IMR-90 (cell line): Measurements from ENCODE around the gene PARP3. TPM values are rescaled to one million over a fixed set of nuclear protein-coding genes. Genes with fewer than 3 reads are reported as not detected.

Source experiments
- ATAC-seq: fragments of 200-7000 bp; cut with Tn5 transposase; 2 replicates; pipeline ENCODE4 v1.9.1; 2020; ENCODE audit warnings: low read depth, mild to moderate bottlenecking, moderate library complexity
- BruUV-seq: library from RNA; stranded (reverse); fragments of 400-500 nt; replicated peaks from 2 replicates; lab custom pipeline; 2021; lab: Mats Ljungman, UMichigan
- CTCF ChIA-PET: fragments of 300-600 bp; formaldehyde crosslinking; extraction: SDS; loops from one replicate; lab custom pipeline; 2021; ENCODE audit warnings: antibody characterized with exemption; lab: Yijun Ruan, JAX
- POLR2A ChIA-PET: fragments of 300-600 bp; sonication (Branson Sonifier 250); formaldehyde crosslinking; loops from one replicate; lab custom pipeline; 2022; ENCODE audit warnings: antibody characterized with exemption; ENCODE audit not compliant: unreplicated experiment; lab: Charles Lee
- DNase-seq: peaks from one replicate; pipeline ENCODE4 v3.0.0; 2013
- H2AFZ ChIP-seq: replicated peaks from 2 replicates; pipeline ENCODE3; 2013; ENCODE audit warnings: low read length, mild to moderate bottlenecking; ENCODE audit not compliant: poor library complexity
- H2AK5ac ChIP-seq: 2 replicates; pipeline ENCODE4 v1.6.1; 2013; ENCODE audit warnings: low read depth, low read length, inconsistent platforms
- H2AK9ac ChIP-seq: replicated peaks from 2 replicates; pipeline ENCODE3; 2013; ENCODE audit warnings: mild to moderate bottlenecking, low read depth, low read length, moderate library complexity; ENCODE audit not compliant: poor library complexity
- H2BK120ac ChIP-seq: 2 replicates; pipeline ENCODE4 v1.6.1; 2013; ENCODE audit warnings: low read depth, low read length, inconsistent platforms
- H2BK15ac ChIP-seq: 3 replicates; pipeline ENCODE4 v1.6.1; 2013; ENCODE audit warnings: low read depth, low read length, inconsistent platforms
- H2BK20ac ChIP-seq: 2 replicates; pipeline ENCODE4 v1.6.1; 2013; ENCODE audit warnings: low read depth, mild to moderate bottlenecking, inconsistent platforms, low read length, moderate library complexity
- H2BK5ac ChIP-seq: 2 replicates; pipeline ENCODE4 v1.6.1; 2013; ENCODE audit warnings: mild to moderate bottlenecking, low read depth, low read length, inconsistent platforms; ENCODE audit not compliant: poor library complexity, severe bottlenecking
- H3K14ac ChIP-seq: replicated peaks from 2 replicates; pipeline ENCODE4 v1.6.1; 2013; ENCODE audit warnings: low read depth, low read length, inconsistent platforms
- H3K18ac ChIP-seq: 2 replicates; pipeline ENCODE4 v1.6.1; 2013; ENCODE audit warnings: low read depth, low read length, control low read depth
- H3K23ac ChIP-seq: 2 replicates; pipeline ENCODE4 v1.6.1; 2013; ENCODE audit warnings: low read depth, low read length, inconsistent platforms
- H3K27ac ChIP-seq: 2 replicates; pipeline ENCODE4 v1.5.1; 2013; ENCODE audit warnings: mild to moderate bottlenecking, control low read depth, low read length; ENCODE audit not compliant: insufficient read depth
- H3K27me3 ChIP-seq: 2 replicates; pipeline ENCODE4 v1.6.1; 2013; ENCODE audit warnings: low read length; ENCODE audit not compliant: control insufficient read depth, insufficient read depth
- H3K36me3 ChIP-seq: 2 replicates; pipeline ENCODE4 v1.6.1; 2013; ENCODE audit warnings: low read length, mixed read lengths; ENCODE audit not compliant: control insufficient read depth, insufficient read depth
- H3K4ac ChIP-seq: 2 replicates; pipeline ENCODE4 v1.6.1; 2013; ENCODE audit warnings: low read depth, low read length, inconsistent platforms
- H3K4me1 ChIP-seq: 2 replicates; pipeline ENCODE4 v1.6.1; 2013; ENCODE audit warnings: low read length, mixed read lengths; ENCODE audit not compliant: control insufficient read depth, insufficient read depth
- H3K4me2 ChIP-seq: 2 replicates; pipeline ENCODE4 v1.6.1; 2013; ENCODE audit warnings: low read depth, mild to moderate bottlenecking, control low read depth, low read length, moderate library complexity
- H3K4me3 ChIP-seq: 2 replicates; pipeline ENCODE4 v1.5.1; 2013; ENCODE audit warnings: low read depth, mild to moderate bottlenecking, control low read depth, low read length, moderate library complexity; ENCODE audit not compliant: insufficient read depth
- H3K56ac ChIP-seq: 2 replicates; pipeline ENCODE4 v1.6.1; 2013; ENCODE audit warnings: low read length, inconsistent platforms; ENCODE audit not compliant: insufficient read depth; ENCODE audit errors: extremely low read depth
- H3K79me1 ChIP-seq, 2 experiments: 2 replicates each; pipeline ENCODE4 v1.6.1; 2013; ENCODE audit warnings: low read length in 2 of 2, inconsistent platforms in 1 of 2, low read depth in 1 of 2
- H3K9ac ChIP-seq: 2 replicates; pipeline ENCODE4 v1.6.1; 2013; ENCODE audit warnings: low read depth, low read length, control low read depth
- H3K9me1 ChIP-seq: 2 replicates; pipeline ENCODE4 v1.6.1; 2013; ENCODE audit warnings: low read length, inconsistent platforms; ENCODE audit not compliant: insufficient read depth
- H3K9me3 ChIP-seq: 2 replicates; pipeline ENCODE4 v1.6.1; 2013; ENCODE audit warnings: low read length; ENCODE audit not compliant: control insufficient read depth, insufficient read depth
- H4K20me1 ChIP-seq: 2 replicates; pipeline ENCODE4 v1.6.1; 2013; ENCODE audit warnings: low read length, inconsistent platforms; ENCODE audit not compliant: insufficient read depth
- H4K5ac ChIP-seq: 2 replicates; pipeline ENCODE4 v1.6.1; 2013; ENCODE audit warnings: mild to moderate bottlenecking, low read depth, low read length, control low read depth
- H4K8ac ChIP-seq, 2 experiments: 2 replicates each; pipeline ENCODE4 v1.6.1; 2013; ENCODE audit warnings: low read depth in 2 of 2, low read length in 2 of 2, control low read depth in 1 of 2, inconsistent platforms in 1 of 2
- H4K91ac ChIP-seq: 2 replicates; pipeline ENCODE4 v1.6.1; 2013; ENCODE audit warnings: low read depth, low read length, inconsistent platforms; ENCODE audit not compliant: insufficient read depth
- BHLHE40 ChIP-seq: fragments of 150-350 bp; IDR thresholded peaks from 2 replicates; pipeline ENCODE4 v1.6.1; 2016; ENCODE audit warnings: mild to moderate bottlenecking, low read depth, low read length
- CEBPB ChIP-seq: IDR thresholded peaks from 2 replicates; pipeline ENCODE4 v1.6.1; 2012; ENCODE audit warnings: low read depth, low read length, improper control_type of control experiment
- CHD1 ChIP-seq: IDR thresholded peaks from 2 replicates; pipeline ENCODE4 v1.6.1; 2012; ENCODE audit warnings: low read depth, low read length, improper control_type of control experiment
- FOS ChIP-seq: fragments of 150-350 bp; IDR thresholded peaks from 2 replicates; pipeline ENCODE4 v1.6.1; 2016; ENCODE audit warnings: low read depth, low read length
- MAFK ChIP-seq: IDR thresholded peaks from 2 replicates; pipeline ENCODE4 v1.6.1; 2012; ENCODE audit warnings: low read depth, low read length, improper control_type of control experiment
- MAZ ChIP-seq: IDR thresholded peaks from 2 replicates; pipeline ENCODE4 v1.6.1; 2012; ENCODE audit warnings: low read depth, mild to moderate bottlenecking, low read length, improper control_type of control experiment, moderate library complexity, borderline replicate concordance
- MXI1 ChIP-seq: IDR thresholded peaks from 2 replicates; pipeline ENCODE4 v1.6.1; 2012; ENCODE audit warnings: low read depth, mild to moderate bottlenecking, low read length, moderate library complexity, borderline replicate concordance
- NFE2L2 ChIP-seq: fragments of 150-350 bp; IDR thresholded peaks from 2 replicates; pipeline ENCODE4 v1.6.1; 2016; ENCODE audit warnings: low read depth, mild to moderate bottlenecking, low read length
- POLR2A ChIP-seq: IDR thresholded peaks from 2 replicates; pipeline ENCODE4 v1.6.1; 2012; ENCODE audit warnings: mild to moderate bottlenecking, low read depth, low read length
- RAD21 ChIP-seq: IDR thresholded peaks from 2 replicates; pipeline ENCODE4 v1.6.1; 2012; ENCODE audit warnings: low read length, improper control_type of control experiment
- RCOR1 ChIP-seq: IDR thresholded peaks from 2 replicates; pipeline ENCODE4 v1.6.1; 2012; ENCODE audit warnings: mild to moderate bottlenecking, low read length, improper control_type of control experiment; ENCODE audit not compliant: insufficient replicate concordance
- SMC3 ChIP-seq: fragments of 150-350 bp; IDR thresholded peaks from 2 replicates; pipeline ENCODE4 v1.6.1; 2016; ENCODE audit warnings: low read depth, mild to moderate bottlenecking, antibody characterized with exemption, low read length, moderate library complexity
- USF2 ChIP-seq: fragments of 150-350 bp; IDR thresholded peaks from 2 replicates; pipeline ENCODE4 v1.6.1; 2017; ENCODE audit warnings: mild to moderate bottlenecking, antibody characterized with exemption, low read length, low read depth
- WGBS, 2 experiments: methylation state at CpG; one replicate each; pipeline versions ENCODE4 v1.1.5 to v1.1.7; 2013; ENCODE audit warnings: missing lambda C conversion rate in 2 of 2; ENCODE audit not compliant: insufficient read length in 1 of 2; ENCODE audit errors: extremely low coverage in 2 of 2; 5-methylcytosine and 5-hydroxymethylcytosine counted together
- dilution Hi-C: fragments of 300-500 bp; cut with HindIII; formaldehyde crosslinking; loops from one replicate; pipeline ENCODE4 v1.14.3; 2018; ENCODE audit warnings: low sequenced_read_pairs; ENCODE audit not compliant: unreplicated experiment
- in situ Hi-C: fragments of 300-500 bp; cut with MboI; formaldehyde crosslinking; loops from 3 replicates; pipeline ENCODE4 v1.14.3; 2019; ENCODE audit warnings: low sequenced_read_pairs, inconsistent platforms, mixed read lengths
- intact Hi-C: fragments of 100-400 bp; cut with micrococcal nuclease; formaldehyde crosslinking; loops from 2 replicates; pipeline ENCODE4 v1.10.0; 2022
- polyA plus RNA-seq, 3 experiments: library from polyadenylated mRNA; depleted of rRNA; stranded (reverse); fragments of >200 nt; gene quantifications; 2 replicates each; pipeline ENCODE4 v1.2.3, GENCODE V29; 2012; ENCODE audit warnings: low replicate concordance in 1 of 3
- total RNA-seq: library from RNA; depleted of rRNA; stranded (reverse); fragments of >200 nt; gene quantifications from 2 replicates; pipeline ENCODE4 v1.2.3, GENCODE V29; 2012
- TF ChIP-seq, protein P1 (sequence below): fragments of 150-350 bp; IDR thresholded peaks from 2 replicates; pipeline ENCODE4 v1.6.1; 2016; ENCODE audit warnings: low read depth, mild to moderate bottlenecking, low read length, moderate library complexity, borderline replicate concordance
- TF ChIP-seq, protein P2 (sequence below): conservative IDR thresholded peaks from 2 replicates; pipeline ENCODE4 v1.5.1; 2012; ENCODE audit warnings: mild to moderate bottlenecking, low read depth, low read length, improper control_type of control experiment

The PARP3 gene
- total and polyA plus RNA-seq, 2 of the 4 experiments (the other 2 are of a cell fraction) = 16.3 to 22.0 TPM

DNA sequence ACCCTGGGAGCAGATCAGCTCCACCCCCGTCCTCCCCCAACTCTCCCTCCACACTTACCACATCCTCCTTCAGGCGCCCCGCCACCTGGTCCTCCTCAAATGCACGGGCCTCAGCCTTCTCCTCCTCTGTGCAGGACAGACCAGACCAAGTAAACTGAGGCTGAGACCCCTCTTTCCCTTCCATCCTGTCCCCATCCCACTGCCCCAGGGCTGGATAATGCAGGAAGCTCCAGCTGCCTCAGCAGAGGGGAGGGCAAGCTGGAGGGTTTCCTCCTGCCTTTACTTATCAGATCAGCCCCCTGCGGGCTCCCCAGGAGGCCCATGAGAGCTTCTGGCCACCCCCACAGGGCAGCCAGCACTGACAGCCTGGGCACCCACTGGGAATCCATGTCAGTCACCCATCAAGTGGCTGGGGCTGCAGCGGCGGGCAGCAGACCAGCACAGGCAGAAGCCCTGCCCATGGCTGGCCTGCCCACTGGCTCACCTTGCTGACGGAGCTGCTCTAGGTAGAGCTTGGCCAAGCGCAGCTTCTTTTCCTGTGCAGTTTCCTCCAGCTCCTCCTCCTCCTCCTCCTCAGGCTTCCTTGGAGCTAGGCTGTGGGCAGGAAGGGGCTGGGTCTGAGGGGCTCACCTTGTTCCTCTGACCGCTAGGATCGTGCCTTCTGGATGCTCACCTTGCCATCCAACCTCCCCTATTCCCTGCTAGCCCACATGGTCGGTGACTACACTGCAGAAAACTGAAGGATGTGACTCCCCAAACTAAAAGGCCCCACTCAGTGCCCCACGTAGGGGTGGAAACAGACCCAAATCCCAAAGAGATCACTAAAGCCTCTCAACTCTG lies 4.3 kb upstream of the PARP3 start:
- Histone ChIP-seq H3K9me1 (peaks cover 4% of the 10 kb centered on the region), H2AFZ (no peak overlapping the region), H3K36me3 (peaks cover 49% of the 10 kb centered on the region), H3K9me3 (no peaks in the 10 kb centered on the region), H4K20me1 (peaks cover 9% of the 10 kb centered on the region), H2BK120ac (no peak overlapping the region), H3K23ac (no peak overlapping the region), H2BK15ac (no peak overlapping the region), H3K4me3 (no peak overlapping the region), H3K9ac (no peak overlapping the region), H3K14ac (no peak overlapping the region), H2BK20ac (no peak overlapping the region), H4K8ac (no peak overlapping the region), H3K27me3 (no peaks in the 10 kb centered on the region), H2BK5ac (no peak overlapping the region), H3K4ac (no peak overlapping the region), H3K4me2 (no peak overlapping the region), H2AK9ac (peak overlapping the region; percentile 24), H3K79me1 (peaks cover 17 to 33% of the 10 kb centered on the region in 2 experiments; a peak in 3 of 4 replicates), H3K56ac (no peak overlapping the region), H4K91ac (no peak overlapping the region), H3K4me1 (peaks cover 9% of the 10 kb centered on the region), H3K27ac (no peak overlapping the region), H4K5ac (no peak overlapping the region), H3K18ac (no peak overlapping the region), H2AK5ac (no peak overlapping the region)
- BruUV-seq = no TSS peak
- intact Hi-C loops (no loop called here), in situ Hi-C loops (loop anchor here (25.0 kb wide), 1 partner anchor 551 kb away; the partner anchor contains the start of genes MANF and RBM15B), dilution Hi-C loops (no loop called here)
- WGBS, 2 experiments = 100% methylated on average over 2 of the region's 13 CpGs; no CpG with 5 or more reads in 1 of the 2 experiments
- CTCF ChIA-PET = no interaction called here
- DNase-seq = no peak
- POLR2A ChIA-PET = no interaction called here
- ATAC-seq = no peak
- no peak for TF ChIP-seq POLR2A
- TF ChIP-seq, protein P1, sequence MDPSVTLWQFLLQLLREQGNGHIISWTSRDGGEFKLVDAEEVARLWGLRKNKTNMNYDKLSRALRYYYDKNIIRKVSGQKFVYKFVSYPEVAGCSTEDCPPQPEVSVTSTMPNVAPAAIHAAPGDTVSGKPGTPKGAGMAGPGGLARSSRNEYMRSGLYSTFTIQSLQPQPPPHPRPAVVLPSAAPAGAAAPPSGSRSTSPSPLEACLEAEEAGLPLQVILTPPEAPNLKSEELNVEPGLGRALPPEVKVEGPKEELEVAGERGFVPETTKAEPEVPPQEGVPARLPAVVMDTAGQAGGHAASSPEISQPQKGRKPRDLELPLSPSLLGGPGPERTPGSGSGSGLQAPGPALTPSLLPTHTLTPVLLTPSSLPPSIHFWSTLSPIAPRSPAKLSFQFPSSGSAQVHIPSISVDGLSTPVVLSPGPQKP = no peak
- no peak for TF ChIP-seq RCOR1
- no peak for TF ChIP-seq USF2
- TF ChIP-seq NFE2L2 = no peak
- no peak for TF ChIP-seq RAD21
- TF ChIP-seq FOS = no peak
- no peak for TF ChIP-seq MXI1
- TF ChIP-seq CHD1 = no peak
- no peak for TF ChIP-seq MAFK
- TF ChIP-seq SMC3 = no peak
- no peak for TF ChIP-seq MAZ
- TF ChIP-seq, protein P2, sequence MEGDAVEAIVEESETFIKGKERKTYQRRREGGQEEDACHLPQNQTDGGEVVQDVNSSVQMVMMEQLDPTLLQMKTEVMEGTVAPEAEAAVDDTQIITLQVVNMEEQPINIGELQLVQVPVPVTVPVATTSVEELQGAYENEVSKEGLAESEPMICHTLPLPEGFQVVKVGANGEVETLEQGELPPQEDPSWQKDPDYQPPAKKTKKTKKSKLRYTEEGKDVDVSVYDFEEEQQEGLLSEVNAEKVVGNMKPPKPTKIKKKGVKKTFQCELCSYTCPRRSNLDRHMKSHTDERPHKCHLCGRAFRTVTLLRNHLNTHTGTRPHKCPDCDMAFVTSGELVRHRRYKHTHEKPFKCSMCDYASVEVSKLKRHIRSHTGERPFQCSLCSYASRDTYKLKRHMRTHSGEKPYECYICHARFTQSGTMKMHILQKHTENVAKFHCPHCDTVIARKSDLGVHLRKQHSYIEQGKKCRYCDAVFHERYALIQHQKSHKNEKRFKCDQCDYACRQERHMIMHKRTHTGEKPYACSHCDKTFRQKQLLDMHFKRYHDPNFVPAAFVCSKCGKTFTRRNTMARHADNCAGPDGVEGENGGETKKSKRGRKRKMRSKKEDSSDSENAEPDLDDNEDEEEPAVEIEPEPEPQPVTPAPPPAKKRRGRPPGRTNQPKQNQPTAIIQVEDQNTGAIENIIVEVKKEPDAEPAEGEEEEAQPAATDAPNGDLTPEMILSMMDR = no peak
- no peak for TF ChIP-seq BHLHE40
- no peak for TF ChIP-seq CEBPB
